Uterus (tissue), 2 donors: ENCODE data around the gene POLR2H.

Experiments
- POLR2A ChIP-seq, 2 donors: fragments of 450-650 bp; IDR thresholded peaks; one replicate each; pipeline ENCODE4 v1.6.1; 2016; ENCODE audit warnings: antibody characterized with exemption in 2 of 2, mild to moderate bottlenecking in 1 of 2, moderate library complexity in 1 of 2
- TF ChIP-seq, protein P1 (sequence below), 4 experiments: fragments of 200-600 bp in 2 of 4; fragments of 450-650 bp in 2 of 4; sonication (generic) in 2 of 4; IDR thresholded peaks; one replicate each; pipeline ENCODE4 v1.5.1; 2016 to 2019; ENCODE audit warnings: antibody characterized with exemption in 4 of 4, mild to moderate bottlenecking in 2 of 4, moderate library complexity in 1 of 4

DNA sequence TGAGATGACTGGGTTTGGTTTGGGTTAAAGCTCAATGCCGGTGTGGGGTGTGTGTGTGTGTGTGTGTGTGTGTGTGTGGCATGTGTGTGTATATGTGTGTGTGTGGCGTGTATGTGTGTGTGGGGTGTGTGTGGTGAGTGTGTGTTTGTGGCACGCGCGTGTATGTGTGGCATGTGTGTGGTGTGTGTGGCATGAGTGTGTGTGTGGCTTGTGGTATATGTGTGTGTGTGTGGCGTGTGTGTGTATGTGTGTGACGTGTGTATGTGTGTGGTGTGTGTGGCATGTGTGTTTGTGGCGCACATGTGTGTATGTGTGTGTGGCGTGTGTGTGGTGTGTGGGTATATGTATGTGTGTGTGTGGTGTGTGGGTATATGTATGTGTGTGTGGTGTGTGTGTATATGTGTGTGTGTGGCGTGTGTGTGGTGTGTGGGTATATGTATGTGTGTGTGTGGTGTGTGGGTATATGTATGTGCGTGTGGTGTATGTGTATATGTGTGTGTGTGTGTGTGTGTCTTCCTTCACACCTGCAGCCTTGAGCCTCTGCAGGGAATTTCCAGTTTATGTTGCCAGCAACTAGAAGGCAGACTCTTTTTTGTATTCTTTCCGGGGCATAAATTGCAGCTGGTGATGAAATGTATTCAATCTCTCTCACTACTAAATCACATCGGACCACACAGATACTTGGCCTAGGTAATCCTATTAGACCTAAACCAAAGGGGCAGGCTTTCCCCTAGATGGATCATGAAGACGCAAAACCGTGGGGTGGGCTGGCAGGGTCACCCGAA lies 53.1 kb downstream of the POLR2H start:
- TF ChIP-seq, protein P1, sequence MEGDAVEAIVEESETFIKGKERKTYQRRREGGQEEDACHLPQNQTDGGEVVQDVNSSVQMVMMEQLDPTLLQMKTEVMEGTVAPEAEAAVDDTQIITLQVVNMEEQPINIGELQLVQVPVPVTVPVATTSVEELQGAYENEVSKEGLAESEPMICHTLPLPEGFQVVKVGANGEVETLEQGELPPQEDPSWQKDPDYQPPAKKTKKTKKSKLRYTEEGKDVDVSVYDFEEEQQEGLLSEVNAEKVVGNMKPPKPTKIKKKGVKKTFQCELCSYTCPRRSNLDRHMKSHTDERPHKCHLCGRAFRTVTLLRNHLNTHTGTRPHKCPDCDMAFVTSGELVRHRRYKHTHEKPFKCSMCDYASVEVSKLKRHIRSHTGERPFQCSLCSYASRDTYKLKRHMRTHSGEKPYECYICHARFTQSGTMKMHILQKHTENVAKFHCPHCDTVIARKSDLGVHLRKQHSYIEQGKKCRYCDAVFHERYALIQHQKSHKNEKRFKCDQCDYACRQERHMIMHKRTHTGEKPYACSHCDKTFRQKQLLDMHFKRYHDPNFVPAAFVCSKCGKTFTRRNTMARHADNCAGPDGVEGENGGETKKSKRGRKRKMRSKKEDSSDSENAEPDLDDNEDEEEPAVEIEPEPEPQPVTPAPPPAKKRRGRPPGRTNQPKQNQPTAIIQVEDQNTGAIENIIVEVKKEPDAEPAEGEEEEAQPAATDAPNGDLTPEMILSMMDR (IDR thresholded peaks at IDR 0.05): no peak
- TF ChIP-seq POLR2A (IDR thresholded peaks at IDR 0.05): no peak
